Nephron progenitor cell (in vitro differentiated cells): ENCODE data around the gene TLE1.

ENCODE experiments used
- DNase-seq: peaks from one replicate; pipeline ENCODE4 v3.0.0; 2021
- H3K27ac Mint-ChIP-seq: 2 replicates; pipeline ENCODE4 v1.8.0; 2021; ENCODE audit warnings: mild to moderate bottlenecking, moderate library complexity, mixed read lengths
- H3K27me3 Mint-ChIP-seq: 2 replicates; pipeline ENCODE4 v1.8.0; 2021; ENCODE audit warnings: mild to moderate bottlenecking, low read depth, mixed read lengths; ENCODE audit not compliant: poor library complexity
- H3K36me3 Mint-ChIP-seq: 2 replicates; pipeline ENCODE4 v1.8.0; 2021; ENCODE audit warnings: low read depth, mixed read lengths
- H3K4me1 Mint-ChIP-seq: 2 replicates; pipeline ENCODE4 v1.8.0; 2021; ENCODE audit warnings: mixed read lengths
- H3K4me3 Mint-ChIP-seq: 2 replicates; pipeline ENCODE4 v1.8.0; 2021; ENCODE audit warnings: mild to moderate bottlenecking, moderate library complexity, mixed read lengths
- H3K9me3 Mint-ChIP-seq: 2 replicates; pipeline ENCODE4 v1.8.0; 2021; ENCODE audit warnings: mild to moderate bottlenecking, moderate library complexity, mixed read lengths
- TF ChIP-seq, protein P1 (sequence below): fragments of 200-600 bp; sonication (generic); IDR thresholded peaks from 2 replicates; pipeline ENCODE4 v1.5.0; 2021; ENCODE audit warnings: antibody characterized with exemption

TLE1 gene

DNA sequence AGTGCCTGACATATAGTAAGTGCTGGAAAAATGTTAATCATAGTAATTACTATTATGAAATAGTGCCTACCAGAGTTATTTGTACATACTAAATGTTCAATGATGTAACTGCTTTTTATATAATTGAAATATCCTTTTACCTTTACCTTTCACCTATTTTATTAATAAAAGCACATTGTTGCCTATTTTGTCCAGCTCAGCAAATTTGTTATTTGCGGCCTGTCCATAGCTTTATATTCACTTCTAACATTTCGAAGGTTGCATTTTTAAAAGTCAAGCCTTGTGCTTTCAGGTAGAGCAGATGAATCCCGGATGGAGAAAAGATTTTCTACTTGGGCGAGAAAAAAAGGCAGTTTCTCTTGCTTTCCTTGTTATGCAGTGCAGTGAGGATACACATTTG lies 119.3 kb downstream of the TLE1 start:
- Mint-ChIP-seq H3K9me3 (no peaks in the 10 kb centered on the region), H3K4me1 (peaks cover 20% of the 10 kb centered on the region), H3K27ac (no peak overlapping the region), H3K36me3 (no peaks in the 10 kb centered on the region), H3K4me3 (no peak overlapping the region), H3K27me3 (peaks cover 2% of the 10 kb centered on the region)
- DNase-seq, result no peak
- TF ChIP-seq, protein P1, sequence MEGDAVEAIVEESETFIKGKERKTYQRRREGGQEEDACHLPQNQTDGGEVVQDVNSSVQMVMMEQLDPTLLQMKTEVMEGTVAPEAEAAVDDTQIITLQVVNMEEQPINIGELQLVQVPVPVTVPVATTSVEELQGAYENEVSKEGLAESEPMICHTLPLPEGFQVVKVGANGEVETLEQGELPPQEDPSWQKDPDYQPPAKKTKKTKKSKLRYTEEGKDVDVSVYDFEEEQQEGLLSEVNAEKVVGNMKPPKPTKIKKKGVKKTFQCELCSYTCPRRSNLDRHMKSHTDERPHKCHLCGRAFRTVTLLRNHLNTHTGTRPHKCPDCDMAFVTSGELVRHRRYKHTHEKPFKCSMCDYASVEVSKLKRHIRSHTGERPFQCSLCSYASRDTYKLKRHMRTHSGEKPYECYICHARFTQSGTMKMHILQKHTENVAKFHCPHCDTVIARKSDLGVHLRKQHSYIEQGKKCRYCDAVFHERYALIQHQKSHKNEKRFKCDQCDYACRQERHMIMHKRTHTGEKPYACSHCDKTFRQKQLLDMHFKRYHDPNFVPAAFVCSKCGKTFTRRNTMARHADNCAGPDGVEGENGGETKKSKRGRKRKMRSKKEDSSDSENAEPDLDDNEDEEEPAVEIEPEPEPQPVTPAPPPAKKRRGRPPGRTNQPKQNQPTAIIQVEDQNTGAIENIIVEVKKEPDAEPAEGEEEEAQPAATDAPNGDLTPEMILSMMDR, result no peak

- peaks cover 15% of the 10 kb centered on the region for H3K4me1 Mint-ChIP-seq
- no peak for DNase-seq
- H3K36me3 Mint-ChIP-seq, result no peaks in the 10 kb centered on the region
- no peak overlapping the region for H3K27ac Mint-ChIP-seq
- H3K9me3 Mint-ChIP-seq, result peaks cover 3% of the 10 kb centered on the region
- H3K27me3 Mint-ChIP-seq, result peaks cover 5% of the 10 kb centered on the region
- H3K4me3 Mint-ChIP-seq, result no peak overlapping the region
- TF ChIP-seq, protein P1, result no peak
These were observed 123.2 kb downstream of the TLE1 start for GRCh38 chr9:81566074-81566698.

- peaks cover 18% of the 10 kb centered on the region for H3K4me1 Mint-ChIP-seq
- no peaks in the 10 kb centered on the region for H3K36me3 Mint-ChIP-seq
- TF ChIP-seq, protein P1, result no peak
- H3K27ac Mint-ChIP-seq, result no peak overlapping the region
- peaks cover 5% of the 10 kb centered on the region for H3K27me3 Mint-ChIP-seq
- DNase-seq, result no peak
- H3K9me3 Mint-ChIP-seq, result peaks cover 3% of the 10 kb centered on the region
- no peak overlapping the region for H3K4me3 Mint-ChIP-seq
These were observed 123.7 kb downstream of the TLE1 start for GRCh38 chr9:81565609-81566008.

DNA sequence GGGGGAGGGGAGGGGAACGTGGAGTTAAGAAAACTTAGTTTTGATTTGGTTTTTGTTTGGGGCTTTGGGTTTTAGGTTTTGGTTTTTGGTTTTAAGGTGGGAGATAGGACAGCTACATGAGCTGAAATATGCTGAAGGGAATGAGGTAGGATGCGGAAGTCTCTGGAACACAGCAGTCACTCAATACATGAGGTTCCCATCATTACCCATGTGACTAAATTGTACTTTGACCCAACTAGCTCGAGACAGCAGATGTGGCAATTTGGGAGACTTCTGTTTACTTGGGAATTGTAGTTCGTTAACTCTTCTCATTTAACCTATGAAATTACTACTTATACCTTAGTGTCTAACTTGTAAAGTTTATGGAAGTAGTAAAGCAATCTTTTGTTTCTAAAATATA lies 124.2 kb downstream of the TLE1 start:
- H3K9me3 Mint-ChIP-seq, result peaks cover 3% of the 10 kb centered on the region
- no peaks in the 10 kb centered on the region for H3K36me3 Mint-ChIP-seq
- no peak overlapping the region for H3K27ac Mint-ChIP-seq
- H3K27me3 Mint-ChIP-seq, result peaks cover 5% of the 10 kb centered on the region
- no peak overlapping the region for H3K4me3 Mint-ChIP-seq
- DNase-seq, result no peak
- H3K4me1 Mint-ChIP-seq, result peaks cover 21% of the 10 kb centered on the region
- TF ChIP-seq, protein P1, result no peak

- Mint-ChIP-seq H3K4me3 (no peak overlapping the region), H3K9me3 (peaks cover 3% of the 10 kb centered on the region), H3K27me3 (peaks cover 5% of the 10 kb centered on the region), H3K27ac (no peak overlapping the region), H3K36me3 (no peaks in the 10 kb centered on the region), H3K4me1 (peaks cover 26% of the 10 kb centered on the region)
- no peak for DNase-seq
- TF ChIP-seq, protein P1, result no peak
These were observed 124.7 kb downstream of the TLE1 start for GRCh38 chr9:81564632-81565031.

DNA sequence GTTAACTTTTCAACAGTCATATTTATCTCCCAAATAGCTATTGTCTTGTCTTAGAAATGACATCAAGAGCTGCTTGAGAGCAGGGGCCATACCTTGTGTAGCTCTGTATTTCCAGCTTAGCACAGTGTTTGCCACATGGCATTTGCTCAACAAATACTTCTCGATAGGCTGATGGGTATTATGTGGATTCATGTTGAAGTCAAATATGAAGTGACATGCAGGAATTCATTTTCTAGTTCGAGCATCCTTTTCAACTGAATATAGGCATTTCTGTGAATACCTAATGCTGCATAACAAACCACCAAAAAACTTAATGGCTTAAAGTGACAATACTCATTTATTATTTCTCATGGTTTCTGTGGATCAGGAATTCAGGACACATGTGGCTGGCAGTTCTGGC lies 125.6 kb downstream of the TLE1 start:
- TF ChIP-seq, protein P1, result no peak
- H3K4me1 Mint-ChIP-seq, result peaks cover 35% of the 10 kb centered on the region

More for the DNA sequence above, 125.6 kb downstream of the TLE1 start:
- Mint-ChIP-seq H3K27me3 (peaks cover 9% of the 10 kb centered on the region), H3K36me3 (no peaks in the 10 kb centered on the region), H3K4me3 (no peak overlapping the region), H3K9me3 (peaks cover 3% of the 10 kb centered on the region), H3K27ac (no peak overlapping the region)
- no peak for DNase-seq
